Naive thymus-derived CD8-positive, alpha-beta T cell (primary cell): Measurements from ENCODE around the gene HRH3. TPM values are rescaled to one million over a fixed set of nuclear protein-coding genes. Genes with fewer than 3 reads are reported as not detected.

Experiments used
- ATAC-seq, 2 donors: fragments of 150-1000 bp; cut with Tn5 transposase in 1 of 2; sonication (Bioruptor Pico), chemical (Tn5 transposase) in 1 of 2; 1 replicate in 1 of 2; 2 replicates in 1 of 2; pipeline ENCODE4 v1.10.0; 2021; ENCODE audit warnings: mild to moderate bottlenecking in 2 of 2, moderate library complexity in 2 of 2
- POLR2A ChIA-PET: fragments of 350-600 bp; sonication (Branson Sonifier 250); formaldehyde crosslinking; loops from one replicate; lab custom pipeline; 2021; ENCODE audit warnings: antibody characterized with exemption; lab: Charles Lee
- DNase-seq, 10 donors: peaks; one replicate each; pipeline versions ENCODE4 v3.0.0 to v3.0.0-alpha.2; 2020 to 2022
- H3K27ac Mint-ChIP-seq, 10 donors: one replicate each; pipeline ENCODE4 v1.8.0; 2020 to 2022; ENCODE audit warnings: mild to moderate bottlenecking in 10 of 10, mixed read lengths in 10 of 10, moderate library complexity in 4 of 10, inconsistent platforms in 1 of 10
- H3K27me3 Mint-ChIP-seq, 5 donors: one replicate each; pipeline ENCODE4 v1.8.0; 2021 to 2022; ENCODE audit warnings: mixed read lengths in 5 of 5
- H3K36me3 Mint-ChIP-seq, 3 donors: one replicate each; pipeline ENCODE4 v1.8.0; 2020 to 2022; ENCODE audit warnings: mixed read lengths in 3 of 3, mild to moderate bottlenecking in 2 of 3, inconsistent platforms in 1 of 3
- H3K4me1 Mint-ChIP-seq, 4 donors: one replicate each; pipeline ENCODE4 v1.8.0; 2021 to 2022; ENCODE audit warnings: mixed read lengths in 4 of 4
- H3K4me3 Mint-ChIP-seq, 10 donors: one replicate each; pipeline ENCODE4 v1.8.0; 2020 to 2022; ENCODE audit warnings: mild to moderate bottlenecking in 10 of 10, mixed read lengths in 10 of 10, moderate library complexity in 6 of 10, inconsistent platforms in 1 of 10
- H3K9me3 Mint-ChIP-seq, 9 donors: one replicate each; pipeline ENCODE4 v1.8.0; 2020 to 2022; ENCODE audit warnings: mixed read lengths in 9 of 9, mild to moderate bottlenecking in 3 of 9, inconsistent platforms in 1 of 9, moderate library complexity in 1 of 9
- polyA plus RNA-seq, 3 donors: library from polyadenylated mRNA; unstranded; fragments of 300-500 nt; fragmentation: Illumina TruSeq; gene quantifications; one replicate each; pipeline ENCODE4 v1.2.3, GENCODE V29; 2021
- total RNA-seq, 8 experiments: library from RNA in 2 of 8; stranded (reverse) in 2 of 8; gene quantifications; one replicate each; pipeline ENCODE4 v1.2.3 and lab custom pipeline; 2021 to 2026

Gene HRH3
- total and polyA plus RNA-seq, 5 experiments from 2014 or later, result not detected

- POLR2A ChIA-PET, result no interaction called here
- Mint-ChIP-seq H3K27me3 (no peaks in the 10 kb centered on the region), H3K9me3 (no peaks in the 10 kb centered on the region), H3K4me1 (peaks cover 20 to 78% (median 64%) of the 10 kb centered on the region in 4 donors), H3K27ac (peak overlapping the region in 4 of 10 donors; percentile 22 to 50 (median 38)), H3K36me3 (peaks cover 0 to 24% (median 0%) of the 10 kb centered on the region in 3 donors), H3K4me3 (no peak overlapping the region)
- no peak for DNase-seq
- no peak for ATAC-seq
These were observed 22.1 kb upstream of the HRH3 start for GRCh38 chr20:62242176-62242575.

- H3K27ac Mint-ChIP-seq, result peak overlapping the region in 5 of 10 donors; percentile 16 to 60 (median 35)
- DNase-seq (no peak), ATAC-seq (no peak)
- H3K4me1 Mint-ChIP-seq, result peaks cover 20 to 71% (median 60%) of the 10 kb centered on the region in 4 donors
- no peaks in the 10 kb centered on the region for H3K27me3 Mint-ChIP-seq
- POLR2A ChIA-PET, result no interaction called here
- no peaks in the 10 kb centered on the region for H3K9me3 Mint-ChIP-seq
- H3K36me3 Mint-ChIP-seq, result peaks cover 0 to 24% (median 0%) of the 10 kb centered on the region in 3 donors
- peak overlapping the region in 5 of 10 donors; percentile 23 to 76 (median 30) for H3K4me3 Mint-ChIP-seq
These were observed 21.4 kb upstream of the HRH3 start for GRCh38 chr20:62241506-62241905.

- DNase-seq (no peak), ATAC-seq (no peak)
- H3K27me3 Mint-ChIP-seq, result no peaks in the 10 kb centered on the region
- H3K4me3 Mint-ChIP-seq, result peak overlapping the region; percentile 76 to 92 (median 84)
- POLR2A ChIA-PET, result no interaction called here
- H3K9me3 Mint-ChIP-seq, result no peaks in the 10 kb centered on the region
- peaks cover 18 to 61% (median 57%) of the 10 kb centered on the region in 4 donors for H3K4me1 Mint-ChIP-seq
- H3K36me3 Mint-ChIP-seq, result peaks cover 0 to 24% (median 0%) of the 10 kb centered on the region in 3 donors
- H3K27ac Mint-ChIP-seq, result peak overlapping the region; percentile 28 to 93 (median 68)
These were observed 20.1 kb upstream of the HRH3 start for GRCh38 chr20:62240020-62240685.

- peak overlapping the region; percentile 55 to 93 (median 82) for H3K27ac Mint-ChIP-seq
- peak overlapping the region; percentile 76 to 92 (median 84) for H3K4me3 Mint-ChIP-seq
- ATAC-seq (no peak), DNase-seq (no peak)
- H3K36me3 Mint-ChIP-seq, result peaks cover 0 to 23% (median 0%) of the 10 kb centered on the region in 3 donors
- H3K9me3 Mint-ChIP-seq, result peaks cover 0 to 2% (median 0%) of the 10 kb centered on the region in 9 donors
- POLR2A ChIA-PET, result no interaction called here
- H3K27me3 Mint-ChIP-seq, result peaks cover 0 to 8% (median 2%) of the 10 kb centered on the region in 5 donors
- peaks cover 18 to 55% (median 51%) of the 10 kb centered on the region in 4 donors for H3K4me1 Mint-ChIP-seq
These were observed 19.3 kb upstream of the HRH3 start for GRCh38 chr20:62239278-62239879.

- peaks cover 0 to 19% (median 0%) of the 10 kb centered on the region in 3 donors for H3K36me3 Mint-ChIP-seq
- H3K27ac Mint-ChIP-seq, result peak overlapping the region; percentile 40 to 93 (median 86)
- peaks cover 0 to 8% (median 3%) of the 10 kb centered on the region in 5 donors for H3K27me3 Mint-ChIP-seq
- H3K4me1 Mint-ChIP-seq, result peaks cover 15 to 48% (median 45%) of the 10 kb centered on the region in 4 donors
- POLR2A ChIA-PET, result interaction anchor here (0.9 to 1.3 kb wide), 4 partner anchors 46 to 217 kb away, joined by 3 read pairs; partner anchors contain the start of gene MTG2
- peak in 3 of 10 donors; percentile 9 to 24 (median 21) for DNase-seq
- H3K9me3 Mint-ChIP-seq, result peaks cover 0 to 2% (median 0%) of the 10 kb centered on the region in 9 donors
- ATAC-seq, result peak in 1 of 2 donors; percentile 3
- peak overlapping the region; percentile 76 to 92 (median 84) for H3K4me3 Mint-ChIP-seq
These were observed 18.6 kb upstream of the HRH3 start for GRCh38 chr20:62238569-62239277.

GRCh38 chr20:62237801-62238568, 17.9 kb upstream of the HRH3 start, which contains the start of gene OSBPL2:
OSBPL2 (plus strand) TSS chr20:62238521; CDS start chr20:62256185, 17,664 bp downstream.
- Mint-ChIP-seq H3K27ac (peak within 1 kb of the TSS; percentile 89 to 97 (median 95)), H3K4me3 (peak within 1 kb of the TSS; percentile 82 to 92 (median 86)), H3K9me3 (peaks cover 0 to 2% (median 0%) of the 10 kb centered on the region in 9 donors), H3K27me3 (peaks cover 0 to 9% (median 4%) of the 10 kb centered on the region in 5 donors), H3K4me1 (peaks cover 15 to 46% (median 44%) of the 10 kb centered on the region in 4 donors), H3K36me3 (peaks cover 0 to 19% (median 0%) of the 10 kb centered on the region in 3 donors)
- peak; percentile 97 to 98 for ATAC-seq
- POLR2A ChIA-PET, result interaction anchor here (0.9 to 1.3 kb wide), 5 partner anchors 45 to 216 kb away, joined by 3 read pairs; partner anchors contain the start of genes MTG2, PSMA7 and SS18L1
- peak; percentile 99 to 100 (median 100) for DNase-seq

- POLR2A ChIA-PET, result interaction anchor here (0.9 to 1.3 kb wide), 3 partner anchors 45 to 96 kb away, joined by 3 read pairs; partner anchors contain the start of genes PSMA7 and SS18L1
- Mint-ChIP-seq H3K4me1 (peaks cover 15 to 41% (median 39%) of the 10 kb centered on the region in 4 donors), H3K36me3 (peaks cover 0 to 15% (median 0%) of the 10 kb centered on the region in 3 donors), H3K4me3 (peak overlapping the region; percentile 75 to 89 (median 84)), H3K27me3 (peaks cover 0 to 14% (median 5%) of the 10 kb centered on the region in 5 donors), H3K9me3 (peaks cover 0 to 2% (median 0%) of the 10 kb centered on the region in 9 donors), H3K27ac (peak overlapping the region; percentile 89 to 97 (median 95))
- ATAC-seq (no peak), DNase-seq (no peak)
These were observed 17.4 kb upstream of the HRH3 start for GRCh38 chr20:62237514-62237800.

GRCh38 chr20:62236766-62237513, 16.9 kb upstream of the HRH3 start:
- POLR2A ChIA-PET, result interaction anchor here (1.2 to 1.3 kb wide), 2 partner anchors 54 to 94 kb away, joined by 3 to 4 read pairs; partner anchors contain the start of genes PSMA7 and SS18L1
- H3K4me3 Mint-ChIP-seq, result peak overlapping the region in 1 of 10 donors; percentile 34
- H3K36me3 Mint-ChIP-seq, result peaks cover 0 to 10% (median 0%) of the 10 kb centered on the region in 3 donors
- H3K27me3 Mint-ChIP-seq, result peaks cover 0 to 17% (median 9%) of the 10 kb centered on the region in 5 donors
- peaks cover 15 to 37% (median 34%) of the 10 kb centered on the region in 4 donors for H3K4me1 Mint-ChIP-seq
- H3K27ac Mint-ChIP-seq, result peak overlapping the region in 3 of 10 donors; percentile 6 to 94 (median 57)
- DNase-seq, result no peak
- ATAC-seq, result no peak
- H3K9me3 Mint-ChIP-seq, result peaks cover 0 to 2% (median 0%) of the 10 kb centered on the region in 9 donors

GRCh38 chr20:62236200-62236599, 16.1 kb upstream of the HRH3 start:
- no peak for ATAC-seq
- Mint-ChIP-seq H3K9me3 (peaks cover 0 to 2% (median 0%) of the 10 kb centered on the region in 9 donors), H3K27me3 (peaks cover 0 to 17% (median 9%) of the 10 kb centered on the region in 5 donors), H3K4me1 (peaks cover 10 to 29% (median 26%) of the 10 kb centered on the region in 4 donors), H3K4me3 (no peak overlapping the region), H3K27ac (peak overlapping the region in 1 of 10 donors; percentile 35), H3K36me3 (peaks cover 0 to 2% (median 0%) of the 10 kb centered on the region in 3 donors)
- DNase-seq, result no peak
- POLR2A ChIA-PET, result interaction anchor here (1.3 kb wide), 1 partner anchor 53 kb away, joined by 4 read pairs; no protein-coding TSS in a partner anchor

GRCh38 chr20:62235777-62236157, 15.7 kb upstream of the HRH3 start:
- peaks cover 0 to 2% (median 0%) of the 10 kb centered on the region in 3 donors for H3K36me3 Mint-ChIP-seq
- no peak for ATAC-seq
- H3K4me3 Mint-ChIP-seq, result no peak overlapping the region
- H3K4me1 Mint-ChIP-seq, result peaks cover 10 to 26% (median 24%) of the 10 kb centered on the region in 4 donors
- POLR2A ChIA-PET, result interaction anchor here (1.3 kb wide), 1 partner anchor 53 kb away, joined by 4 read pairs; no protein-coding TSS in a partner anchor
- DNase-seq, result no peak
- H3K27ac Mint-ChIP-seq, result peak overlapping the region in 1 of 10 donors; percentile 35
- H3K27me3 Mint-ChIP-seq, result peaks cover 0 to 21% (median 9%) of the 10 kb centered on the region in 5 donors
- peaks cover 0 to 2% (median 0%) of the 10 kb centered on the region in 9 donors for H3K9me3 Mint-ChIP-seq
